ENCODE data around the gene RHAG. TPM values are rescaled to one million over a fixed set of nuclear protein-coding genes. Genes with fewer than 3 reads are reported as not detected.
"Not testable (repeated sequence)": the region's sequence is repeated elsewhere in the genome, so short reads cannot be mapped to it uniquely, and the experiment has no call there.

The RHAG gene
- total RNA-seq, 1 donor from 2014 or later = not detected

- no peaks in the 10 kb centered on the region for H3K36me3 Mint-ChIP-seq (ENCODE audit: low read depth)
- DNase-seq (ENCODE audit: low spot score) = no peak
- H3K27ac Mint-ChIP-seq = no peak overlapping the region
- H3K4me1 Mint-ChIP-seq (ENCODE audit: low read depth) = no peaks in the 10 kb centered on the region
- intact Hi-C loops (cut with micrococcal nuclease) = no loop called here
- no peaks in the 10 kb centered on the region for H3K9me3 Mint-ChIP-seq
- H3K4me3 Mint-ChIP-seq (ENCODE audit: low read depth) = no peak overlapping the region
- H3K27me3 Mint-ChIP-seq (ENCODE audit: low read depth) = no peaks in the 10 kb centered on the region
These were observed 3.9 kb downstream of the RHAG start for GRCh38 chr6:49632727-49633126.

GRCh38 chr6:49629485-49630088 is 7.1 kb downstream of the RHAG start:
- H3K27ac Mint-ChIP-seq; intact Hi-C loops (cut with micrococcal nuclease); H3K36me3 Mint-ChIP-seq (ENCODE audit: low read depth); H3K4me3 Mint-ChIP-seq (ENCODE audit: low read depth); H3K9me3 Mint-ChIP-seq; DNase-seq (ENCODE audit: low spot score); H3K27me3 Mint-ChIP-seq (ENCODE audit: low read depth); H3K4me1 Mint-ChIP-seq (ENCODE audit: low read depth): not testable (repeated sequence)

- no peaks in the 10 kb centered on the region for H3K9me3 Mint-ChIP-seq
- intact Hi-C loops (cut with micrococcal nuclease) = no loop called here
- no peaks in the 10 kb centered on the region for H3K4me1 Mint-ChIP-seq (ENCODE audit: low read depth)
- H3K4me3 Mint-ChIP-seq (ENCODE audit: low read depth) = no peak overlapping the region
- no peak for DNase-seq (ENCODE audit: low spot score)
- H3K36me3 Mint-ChIP-seq (ENCODE audit: low read depth) = no peaks in the 10 kb centered on the region
- no peak overlapping the region for H3K27ac Mint-ChIP-seq
- no peaks in the 10 kb centered on the region for H3K27me3 Mint-ChIP-seq (ENCODE audit: low read depth)
These were observed 9.8 kb downstream of the RHAG start for GRCh38 chr6:49626811-49627210.

- Mint-ChIP-seq H3K36me3 (ENCODE audit: low read depth) (no peaks in the 10 kb centered on the region), H3K4me3 (ENCODE audit: low read depth) (no peak overlapping the region), H3K27me3 (ENCODE audit: low read depth) (no peaks in the 10 kb centered on the region)
These were observed 18.4 kb downstream of the RHAG start for GRCh38 chr6:49618257-49618656.

GRCh38 chr6:49614144-49614543 is 22.5 kb downstream of the RHAG start:
- H3K36me3 Mint-ChIP-seq (ENCODE audit: low read depth); H3K27ac Mint-ChIP-seq; H3K4me1 Mint-ChIP-seq (ENCODE audit: low read depth); H3K4me3 Mint-ChIP-seq (ENCODE audit: low read depth); DNase-seq (ENCODE audit: low spot score); H3K27me3 Mint-ChIP-seq (ENCODE audit: low read depth); H3K9me3 Mint-ChIP-seq; intact Hi-C loops (cut with micrococcal nuclease): not testable (repeated sequence)

More at GRCh38 chr6:49618257-49618656, 18.4 kb downstream of the RHAG start:
- no peak overlapping the region for H3K27ac Mint-ChIP-seq
- H3K4me1 Mint-ChIP-seq (ENCODE audit: low read depth) = no peaks in the 10 kb centered on the region
- no peaks in the 10 kb centered on the region for H3K9me3 Mint-ChIP-seq
- no peak for DNase-seq (ENCODE audit: low spot score)
- intact Hi-C loops (cut with micrococcal nuclease) = no loop called here

GRCh38 chr6:49609285-49609684 is 27.4 kb downstream of the RHAG start:
- no peak overlapping the region for H3K4me3 Mint-ChIP-seq (ENCODE audit: low read depth)
- H3K27me3 Mint-ChIP-seq (ENCODE audit: low read depth) = peaks cover 4% of the 10 kb centered on the region
- intact Hi-C loops (cut with micrococcal nuclease) = no loop called here
- H3K4me1 Mint-ChIP-seq (ENCODE audit: low read depth) = no peaks in the 10 kb centered on the region
- no peak for DNase-seq (ENCODE audit: low spot score)
- H3K9me3 Mint-ChIP-seq = no peaks in the 10 kb centered on the region
- H3K36me3 Mint-ChIP-seq (ENCODE audit: low read depth) = no peaks in the 10 kb centered on the region
- no peak overlapping the region for H3K27ac Mint-ChIP-seq

- H3K36me3 Mint-ChIP-seq (ENCODE audit: low read depth); DNase-seq (ENCODE audit: low spot score); H3K4me1 Mint-ChIP-seq (ENCODE audit: low read depth); H3K4me3 Mint-ChIP-seq (ENCODE audit: low read depth); H3K27ac Mint-ChIP-seq; H3K9me3 Mint-ChIP-seq; intact Hi-C loops (cut with micrococcal nuclease); H3K27me3 Mint-ChIP-seq (ENCODE audit: low read depth): not testable (repeated sequence)
These were observed 28.4 kb downstream of the RHAG start for GRCh38 chr6:49608275-49608674.

GRCh38 chr6:49607391-49607982 is 29.2 kb downstream of the RHAG start:
- H3K27me3 Mint-ChIP-seq (ENCODE audit: low read depth) = peaks cover 4% of the 10 kb centered on the region
- no peaks in the 10 kb centered on the region for H3K9me3 Mint-ChIP-seq
- no peaks in the 10 kb centered on the region for H3K36me3 Mint-ChIP-seq (ENCODE audit: low read depth)
- H3K27ac Mint-ChIP-seq = no peak overlapping the region
- no peaks in the 10 kb centered on the region for H3K4me1 Mint-ChIP-seq (ENCODE audit: low read depth)
- no peak for DNase-seq (ENCODE audit: low spot score)
- no peak overlapping the region for H3K4me3 Mint-ChIP-seq (ENCODE audit: low read depth)
- intact Hi-C loops (cut with micrococcal nuclease) = loop anchor here (1.0 kb wide), 1 partner anchor 75 kb away; no protein-coding TSS in a partner anchor

- intact Hi-C loops (cut with micrococcal nuclease) = loop anchor here (1.0 kb wide), 1 partner anchor 75 kb away; no protein-coding TSS in a partner anchor
- DNase-seq (ENCODE audit: low spot score) = no peak
- Mint-ChIP-seq H3K4me1 (ENCODE audit: low read depth) (no peaks in the 10 kb centered on the region), H3K4me3 (ENCODE audit: low read depth) (no peak overlapping the region), H3K9me3 (no peaks in the 10 kb centered on the region), H3K27me3 (ENCODE audit: low read depth) (peaks cover 4% of the 10 kb centered on the region), H3K36me3 (ENCODE audit: low read depth) (no peaks in the 10 kb centered on the region), H3K27ac (no peak overlapping the region)
These were observed 29.8 kb downstream of the RHAG start for GRCh38 chr6:49606721-49607390.

- H3K36me3 Mint-ChIP-seq (ENCODE audit: low read depth); intact Hi-C loops (cut with micrococcal nuclease); H3K9me3 Mint-ChIP-seq; H3K27ac Mint-ChIP-seq; H3K4me3 Mint-ChIP-seq (ENCODE audit: low read depth); H3K27me3 Mint-ChIP-seq (ENCODE audit: low read depth); DNase-seq (ENCODE audit: low spot score); H3K4me1 Mint-ChIP-seq (ENCODE audit: low read depth): not testable (repeated sequence)
These were observed 32.6 kb downstream of the RHAG start for GRCh38 chr6:49604080-49604479.

- intact Hi-C loops (cut with micrococcal nuclease); H3K4me1 Mint-ChIP-seq (ENCODE audit: low read depth); H3K4me3 Mint-ChIP-seq (ENCODE audit: low read depth); H3K27me3 Mint-ChIP-seq (ENCODE audit: low read depth); H3K27ac Mint-ChIP-seq; H3K9me3 Mint-ChIP-seq; H3K36me3 Mint-ChIP-seq (ENCODE audit: low read depth); DNase-seq (ENCODE audit: low spot score): not testable (repeated sequence)
These were observed 49.4 kb downstream of the RHAG start for GRCh38 chr6:49587262-49587661.

GRCh38 chr6:49582529-49582928 is 54.1 kb downstream of the RHAG start:
- H3K27ac Mint-ChIP-seq = no peak overlapping the region
- H3K36me3 Mint-ChIP-seq (ENCODE audit: low read depth) = no peaks in the 10 kb centered on the region
- H3K27me3 Mint-ChIP-seq (ENCODE audit: low read depth) = peaks cover 2% of the 10 kb centered on the region
- H3K4me3 Mint-ChIP-seq (ENCODE audit: low read depth) = no peak overlapping the region
- no peaks in the 10 kb centered on the region for H3K4me1 Mint-ChIP-seq (ENCODE audit: low read depth)
- H3K9me3 Mint-ChIP-seq = no peaks in the 10 kb centered on the region
- no peak for DNase-seq (ENCODE audit: low spot score)
- intact Hi-C loops (cut with micrococcal nuclease) = no loop called here

GRCh38 chr6:49579649-49580048 is 57.0 kb downstream of the RHAG start:
- no peak for DNase-seq (ENCODE audit: low spot score)
- no peaks in the 10 kb centered on the region for H3K4me1 Mint-ChIP-seq (ENCODE audit: low read depth)
- H3K9me3 Mint-ChIP-seq = no peaks in the 10 kb centered on the region
- H3K27me3 Mint-ChIP-seq (ENCODE audit: low read depth) = peaks cover 2% of the 10 kb centered on the region
- intact Hi-C loops (cut with micrococcal nuclease) = no loop called here
- no peaks in the 10 kb centered on the region for H3K36me3 Mint-ChIP-seq (ENCODE audit: low read depth)
- H3K27ac Mint-ChIP-seq = no peak overlapping the region
- no peak overlapping the region for H3K4me3 Mint-ChIP-seq (ENCODE audit: low read depth)

All from activated T-helper 2 cell treated with anti-CD3 and anti-CD28 coated beads, Interferon-gamma antibody, Interleukin-2, Interleukin-4, amounts not matched to agents 10 μg/mL and 5 μg/mL and 100 μg/mL, durations not matched to agents 14 hours and 24 hours and 36 hours (primary cell).